Mesothelial cell of epicardium (in vitro differentiated cells): ENCODE results near the gene P2RX2. TPM values are rescaled to one million over a fixed set of nuclear protein-coding genes. Genes with fewer than 3 reads are reported as not detected.
A peak's percentile ranks its signal among the peaks of the same experiment; 100 is the strongest.

ENCODE experiments used
- DNase-seq, 2 experiments: peaks; one replicate each; pipeline ENCODE4 v3.0.0; 2021; ENCODE audit warnings: low spot score in 2 of 2; ENCODE audit not compliant: unreplicated experiment in 2 of 2
- H3K27ac Mint-ChIP-seq: 2 replicates; pipeline ENCODE4 v1.8.0; 2021; ENCODE audit warnings: mixed read lengths
- H3K27me3 Mint-ChIP-seq: 2 replicates; pipeline ENCODE4 v1.8.0; 2021; ENCODE audit warnings: low read depth, mixed read lengths
- H3K36me3 Mint-ChIP-seq: 2 replicates; pipeline ENCODE4 v1.8.0; 2021; ENCODE audit warnings: mixed read lengths
- H3K4me1 Mint-ChIP-seq: 2 replicates; pipeline ENCODE4 v1.8.0; 2021; ENCODE audit warnings: mixed read lengths
- H3K4me3 Mint-ChIP-seq: 2 replicates; pipeline ENCODE4 v1.8.0; 2021; ENCODE audit warnings: mild to moderate bottlenecking, moderate library complexity, mixed read lengths
- H3K9me3 Mint-ChIP-seq: 2 replicates; pipeline ENCODE4 v1.8.0; 2021; ENCODE audit warnings: mixed read lengths
- CTCF ChIP-seq: fragments of 200-600 bp; sonication (generic); IDR thresholded peaks from one replicate; pipeline ENCODE4 v1.5.0; 2021; ENCODE audit warnings: antibody characterized with exemption; ENCODE audit not compliant: unreplicated experiment
- total RNA-seq: library from RNA; stranded (reverse); gene quantifications from 3 replicates; pipeline ENCODE4 v1.2.1, GENCODE V29; 2021

Gene P2RX2
- total RNA-seq, 1 donor from 2014 or later: 7.3 TPM

GRCh38 chr12:132620113-132620898, 1.7 kb downstream of the P2RX2 start:
- Mint-ChIP-seq H3K27me3 (peaks cover 39% of the 10 kb centered on the region), H3K4me3 (no peak overlapping the region), H3K4me1 (peaks cover 31% of the 10 kb centered on the region), H3K27ac (no peak overlapping the region), H3K9me3 (peaks cover 3% of the 10 kb centered on the region), H3K36me3 (peaks cover 6% of the 10 kb centered on the region)
- DNase-seq: no peak
- no peak for TF ChIP-seq CTCF

- Mint-ChIP-seq H3K36me3 (peaks cover 9% of the 10 kb centered on the region), H3K27ac (no peak overlapping the region), H3K4me1 (peaks cover 31% of the 10 kb centered on the region), H3K4me3 (no peak overlapping the region), H3K27me3 (peaks cover 31% of the 10 kb centered on the region), H3K9me3 (no peaks in the 10 kb centered on the region)
- TF ChIP-seq CTCF: no peak
- DNase-seq: no peak
Observed at GRCh38 chr12:132620899-132621656, 2.5 kb downstream of the P2RX2 start.

- Mint-ChIP-seq H3K27ac (peak overlapping the region; percentile 96), H3K4me3 (no peak overlapping the region)
Observed at GRCh38 chr12:132621657-132622435, 3.3 kb downstream of the P2RX2 start.

GRCh38 chr12:132622437-132623071, 4.0 kb downstream of the P2RX2 start:
- Mint-ChIP-seq H3K36me3 (peaks cover 13% of the 10 kb centered on the region), H3K4me1 (peaks cover 31% of the 10 kb centered on the region), H3K4me3 (peak overlapping the region; percentile 18), H3K27ac (peak overlapping the region; percentile 96), H3K27me3 (peaks cover 18% of the 10 kb centered on the region), H3K9me3 (no peaks in the 10 kb centered on the region)
- TF ChIP-seq CTCF: no peak
- no peak for DNase-seq

More at GRCh38 chr12:132621657-132622435, 3.3 kb downstream of the P2RX2 start:
- peaks cover 31% of the 10 kb centered on the region for H3K4me1 Mint-ChIP-seq
- TF ChIP-seq CTCF: no peak
- peaks cover 13% of the 10 kb centered on the region for H3K36me3 Mint-ChIP-seq
- no peaks in the 10 kb centered on the region for H3K9me3 Mint-ChIP-seq
- H3K27me3 Mint-ChIP-seq: peaks cover 25% of the 10 kb centered on the region
- no peak for DNase-seq
